PC-3 (cell line): ENCODE data around the gene HSD17B11. TPM values are rescaled to one million over a fixed set of nuclear protein-coding genes. Genes with fewer than 3 reads are reported as not detected.
"Not testable (repeated sequence)": the region's sequence is repeated elsewhere in the genome, so short reads cannot be mapped to it uniquely, and the experiment has no call there.

ENCODE experiments used
- ATAC-seq: fragments of 200-7000 bp; cut with Tn5 transposase; 2 replicates; pipeline ENCODE4 v1.9.1; 2020; ENCODE audit warnings: mild to moderate bottlenecking, moderate library complexity
- BruUV-seq: library from RNA; stranded (reverse); fragments of 400-500 nt; replicated peaks from 2 replicates; lab custom pipeline; 2021; lab: Mats Ljungman, UMichigan
- CTCF ChIA-PET: fragments of 300-600 bp; sonication (Branson Sonifier 250); formaldehyde crosslinking; loops from one replicate; lab custom pipeline; 2022; ENCODE audit warnings: antibody characterized with exemption; lab: Charles Lee
- POLR2A ChIA-PET: fragments of 300-600 bp; sonication (Branson Sonifier 250); formaldehyde crosslinking; loops from one replicate; lab custom pipeline; 2022; ENCODE audit warnings: antibody characterized with exemption; ENCODE audit not compliant: unreplicated experiment; lab: Charles Lee
- DNase-seq: peaks from one replicate; pipeline ENCODE4 v3.0.0-alpha.2; 2015
- H2AFZ ChIP-seq: fragments of 300-600 bp; sonication (generic); 2 replicates; pipeline ENCODE4 v1.6.0; 2016; ENCODE audit warnings: antibody characterized with exemption, low read length
- H3F3A ChIP-seq: fragments of 300-600 bp; sonication (generic); one replicate; pipeline ENCODE4 v1.6.0; 2017; ENCODE audit warnings: antibody characterized with exemption, low read length, control low read depth, mild to moderate bottlenecking; ENCODE audit not compliant: unreplicated experiment
- H3K27ac ChIP-seq: fragments of 300-600 bp; sonication (generic); 2 replicates; pipeline ENCODE4 v1.5.1; 2016; ENCODE audit warnings: mild to moderate bottlenecking, low read length
- H3K27me3 ChIP-seq: fragments of 300-600 bp; sonication (generic); 2 replicates; pipeline ENCODE4 v1.6.1; 2016; ENCODE audit warnings: low read length, mixed read lengths
- H3K36me3 ChIP-seq: fragments of 300-600 bp; sonication (generic); 2 replicates; pipeline ENCODE4 v1.6.1; 2016; ENCODE audit warnings: low read depth, mixed run types, low read length, mixed read lengths
- H3K4me1 ChIP-seq: fragments of 300-600 bp; sonication (generic); 2 replicates; pipeline ENCODE4 v1.5.1; 2016; ENCODE audit warnings: low read length; ENCODE audit not compliant: insufficient read depth
- H3K4me2 ChIP-seq: fragments of 300-600 bp; sonication (generic); 2 replicates; pipeline ENCODE4 v1.6.0; 2016; ENCODE audit warnings: low read length
- H3K4me3 ChIP-seq: fragments of 300-600 bp; sonication (generic); 2 replicates; pipeline ENCODE4 v1.5.1; 2016; ENCODE audit warnings: mild to moderate bottlenecking, low read length, mixed read lengths
- H3K79me2 ChIP-seq: fragments of 300-600 bp; sonication (generic); 2 replicates; pipeline ENCODE4 v1.6.1; 2017; ENCODE audit warnings: low read length, mixed read lengths
- H3K9ac ChIP-seq: fragments of 300-600 bp; sonication (generic); 2 replicates; pipeline ENCODE4 v1.6.0; 2016; ENCODE audit warnings: mild to moderate bottlenecking, low read length
- H3K9me2 ChIP-seq: fragments of 300-600 bp; sonication (generic); replicated peaks from 2 replicates; pipeline ENCODE4 v1.6.1; 2016; ENCODE audit warnings: mixed run types, low read length, mixed read lengths
- H3K9me3 ChIP-seq: fragments of 300-600 bp; sonication (generic); 2 replicates; pipeline ENCODE4 v1.6.1; 2016; ENCODE audit warnings: low read length, mixed read lengths
- H4K20me1 ChIP-seq: fragments of 300-600 bp; sonication (generic); 2 replicates; pipeline ENCODE4 v1.6.1; 2016; ENCODE audit warnings: low read length, mixed read lengths
- EZH2 ChIP-seq: fragments of 300-600 bp; sonication (generic); IDR thresholded peaks from one replicate; pipeline ENCODE4 v1.6.1; 2017; ENCODE audit warnings: antibody characterized with exemption, mild to moderate bottlenecking, low read length; ENCODE audit not compliant: unreplicated experiment
- EZH2phosphoT487 ChIP-seq: fragments of 300-600 bp; sonication (generic); IDR thresholded peaks from 2 replicates; pipeline ENCODE4 v1.6.1; 2018; ENCODE audit warnings: mild to moderate bottlenecking, antibody characterized with exemption, low read length, borderline replicate concordance
- intact Hi-C: fragments of 100-400 bp; cut with micrococcal nuclease; formaldehyde crosslinking; loops from 2 replicates; pipeline ENCODE4 v1.9.0; 2023
- total RNA-seq: library from RNA; depleted of rRNA; stranded (reverse); fragments of >200 nt; gene quantifications from 2 replicates; pipeline ENCODE4 v1.2.3, GENCODE V29; 2014
- TF ChIP-seq, protein P1 (sequence below): fragments of 300-600 bp; sonication (generic); conservative IDR thresholded peaks from 2 replicates; pipeline ENCODE4 v1.5.1; 2017; ENCODE audit warnings: antibody characterized with exemption, low read depth, mild to moderate bottlenecking, low read length

Gene HSD17B11
- total RNA-seq, 1 experiment from 2014 or later: 4.7 TPM

DNA sequence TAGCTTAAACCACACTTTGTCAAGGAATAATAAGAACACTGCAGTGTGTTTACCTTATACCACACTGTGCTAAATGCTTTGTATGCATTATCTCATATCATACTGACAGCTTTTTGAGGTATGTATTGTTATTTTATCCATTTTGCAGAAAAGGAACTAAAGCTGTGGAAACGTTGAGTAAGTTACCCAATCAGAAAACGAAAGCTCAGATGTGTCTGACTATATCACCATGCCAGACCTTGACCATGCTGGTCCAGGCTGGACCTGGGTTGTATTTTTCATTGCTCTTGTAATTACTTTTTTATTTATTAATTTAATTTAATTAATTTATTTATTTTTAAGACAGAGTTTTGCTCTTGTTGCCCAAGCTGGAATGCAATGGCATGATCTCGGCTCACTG, 2.1 kb downstream of the HSD17B11 start:
- H3K4me2 ChIP-seq: no peak overlapping the region
- no peak overlapping the region for H3K27ac ChIP-seq
- no peak overlapping the region for H2AFZ ChIP-seq
- H3K9ac ChIP-seq: no peak overlapping the region
- no peak overlapping the region for H3K4me3 ChIP-seq
- DNase-seq (no peak), ATAC-seq (no peak)
- no peaks in the 10 kb centered on the region for H3F3A ChIP-seq
- no peaks in the 10 kb centered on the region for H3K9me3 ChIP-seq
- ChIA-PET CTCF (no interaction called here), POLR2A (no interaction called here)
- no peaks in the 10 kb centered on the region for H3K4me1 ChIP-seq
- no peaks in the 10 kb centered on the region for H3K27me3 ChIP-seq
- intact Hi-C loops: no loop called here
- TF ChIP-seq, protein P1, sequence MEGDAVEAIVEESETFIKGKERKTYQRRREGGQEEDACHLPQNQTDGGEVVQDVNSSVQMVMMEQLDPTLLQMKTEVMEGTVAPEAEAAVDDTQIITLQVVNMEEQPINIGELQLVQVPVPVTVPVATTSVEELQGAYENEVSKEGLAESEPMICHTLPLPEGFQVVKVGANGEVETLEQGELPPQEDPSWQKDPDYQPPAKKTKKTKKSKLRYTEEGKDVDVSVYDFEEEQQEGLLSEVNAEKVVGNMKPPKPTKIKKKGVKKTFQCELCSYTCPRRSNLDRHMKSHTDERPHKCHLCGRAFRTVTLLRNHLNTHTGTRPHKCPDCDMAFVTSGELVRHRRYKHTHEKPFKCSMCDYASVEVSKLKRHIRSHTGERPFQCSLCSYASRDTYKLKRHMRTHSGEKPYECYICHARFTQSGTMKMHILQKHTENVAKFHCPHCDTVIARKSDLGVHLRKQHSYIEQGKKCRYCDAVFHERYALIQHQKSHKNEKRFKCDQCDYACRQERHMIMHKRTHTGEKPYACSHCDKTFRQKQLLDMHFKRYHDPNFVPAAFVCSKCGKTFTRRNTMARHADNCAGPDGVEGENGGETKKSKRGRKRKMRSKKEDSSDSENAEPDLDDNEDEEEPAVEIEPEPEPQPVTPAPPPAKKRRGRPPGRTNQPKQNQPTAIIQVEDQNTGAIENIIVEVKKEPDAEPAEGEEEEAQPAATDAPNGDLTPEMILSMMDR: no peak
- TF ChIP-seq EZH2phosphoT487: no peak
- H3K36me3 ChIP-seq: no peaks in the 10 kb centered on the region
- no TSS peak for BruUV-seq
- no peaks in the 10 kb centered on the region for H3K79me2 ChIP-seq
- H3K9me2 ChIP-seq: no peaks in the 10 kb centered on the region
- H4K20me1 ChIP-seq: no peaks in the 10 kb centered on the region

DNA sequence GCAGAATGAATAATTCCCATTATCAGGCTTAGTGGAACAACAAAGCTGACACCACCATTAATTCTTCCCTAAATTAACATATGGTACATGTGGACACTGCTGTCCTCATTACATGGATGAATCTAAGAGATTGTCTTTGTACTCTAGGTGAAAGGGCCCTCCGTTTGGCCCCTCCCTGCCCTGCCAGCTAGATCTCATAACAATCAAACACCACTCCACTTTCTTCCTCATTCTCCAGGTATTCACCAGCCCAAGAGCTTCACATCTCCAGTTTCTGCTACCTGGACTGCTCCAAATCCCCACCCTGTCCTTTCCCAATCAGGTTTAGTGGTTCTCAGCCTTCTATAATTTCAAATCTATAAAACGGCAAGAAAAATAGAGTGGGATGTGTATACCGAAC, 3.8 kb downstream of the HSD17B11 start:
- Histone ChIP-seq H3K9me2 (no peaks in the 10 kb centered on the region), H3K27me3 (no peaks in the 10 kb centered on the region), H3K4me2 (no peak overlapping the region), H3K9me3 (no peaks in the 10 kb centered on the region), H3F3A (no peaks in the 10 kb centered on the region), H3K36me3 (no peaks in the 10 kb centered on the region), H3K4me1 (no peaks in the 10 kb centered on the region), H3K4me3 (no peak overlapping the region), H4K20me1 (no peaks in the 10 kb centered on the region), H3K79me2 (no peaks in the 10 kb centered on the region), H2AFZ (no peak overlapping the region), H3K9ac (no peak overlapping the region), H3K27ac (no peak overlapping the region)
- intact Hi-C loops: no loop called here
- ChIA-PET POLR2A (no interaction called here), CTCF (no interaction called here)
- ATAC-seq: no peak
- TF ChIP-seq, protein P1: no peak
- TF ChIP-seq EZH2: no peak
- no TSS peak for BruUV-seq
- no peak for DNase-seq

DNA sequence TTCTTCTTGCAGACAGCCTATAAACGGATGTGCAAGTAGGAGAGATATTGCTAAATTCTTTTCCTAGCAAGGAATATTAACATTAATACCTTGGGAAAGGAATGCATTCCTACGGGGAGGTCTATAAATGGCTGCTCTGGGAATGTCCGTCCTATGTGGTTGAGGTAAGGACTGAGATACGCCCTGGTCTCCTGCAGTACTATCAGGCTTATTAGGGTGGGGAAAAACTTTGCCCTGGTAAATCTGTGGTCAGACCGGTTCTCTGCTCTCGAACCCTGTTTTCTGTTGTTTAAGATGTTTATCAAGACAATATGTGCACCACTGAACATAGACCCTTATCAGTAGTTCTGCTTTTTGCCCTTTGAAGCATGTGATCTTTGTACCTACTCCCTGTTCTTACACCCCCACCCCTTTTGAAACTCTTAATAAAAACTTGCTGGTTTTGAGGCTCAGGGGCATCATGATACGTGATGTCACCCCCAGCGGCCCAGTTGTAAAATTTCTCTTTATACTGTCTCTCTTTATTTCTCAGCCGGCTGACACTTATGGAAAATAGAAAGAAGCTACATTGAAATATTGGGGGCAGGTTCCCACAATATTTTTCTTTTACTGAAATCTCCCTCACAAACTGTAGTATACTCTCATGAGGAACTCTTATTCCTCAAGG, 6.4 kb downstream of the HSD17B11 start:
- H3K9me3 ChIP-seq, POLR2A ChIA-PET, CTCF ChIA-PET, intact Hi-C loops, H3K9ac ChIP-seq, DNase-seq, H4K20me1 ChIP-seq, H3K4me1 ChIP-seq, H3K27me3 ChIP-seq, H3F3A ChIP-seq, H3K9me2 ChIP-seq, ATAC-seq, H3K27ac ChIP-seq, H3K4me2 ChIP-seq, H3K36me3 ChIP-seq, BruUV-seq, H3K4me3 ChIP-seq, H3K79me2 ChIP-seq, H2AFZ ChIP-seq: not testable (repeated sequence)
